AG04449 (cell line): ENCODE measurements around the gene ZNF471.

Experiments used
- CTCF ChIA-PET: fragments of 350-600 bp; formaldehyde crosslinking; extraction: SDS; loops from one replicate; lab custom pipeline; 2021; ENCODE audit warnings: antibody characterized with exemption; lab: Yijun Ruan, JAX
- POLR2A ChIA-PET: fragments of 400-600, 350-600 bp; formaldehyde crosslinking; extraction: SDS; loops from one replicate; lab custom pipeline; 2020; ENCODE audit warnings: antibody characterized with exemption, inconsistent platforms; lab: Yijun Ruan, JAX
- DNase-seq: peaks from one replicate; pipeline ENCODE4 v3.0.0-alpha.2; 2010; ENCODE audit warnings: low read depth, low spot score
- H3K4me3 ChIP-seq: 2 replicates; pipeline ENCODE4 v1.5.1; 2011; ENCODE audit warnings: low read depth, mild to moderate bottlenecking, control low read depth, low read length
- TF ChIP-seq, protein P1 (sequence below): IDR thresholded peaks from one replicate; pipeline ENCODE4 v1.5.1; 2011; ENCODE audit warnings: mild to moderate bottlenecking, moderate library complexity, low read length, control low read depth, inconsistent platforms; ENCODE audit not compliant: insufficient read depth; ENCODE audit errors: missing control alignments

Gene ZNF471

DNA sequence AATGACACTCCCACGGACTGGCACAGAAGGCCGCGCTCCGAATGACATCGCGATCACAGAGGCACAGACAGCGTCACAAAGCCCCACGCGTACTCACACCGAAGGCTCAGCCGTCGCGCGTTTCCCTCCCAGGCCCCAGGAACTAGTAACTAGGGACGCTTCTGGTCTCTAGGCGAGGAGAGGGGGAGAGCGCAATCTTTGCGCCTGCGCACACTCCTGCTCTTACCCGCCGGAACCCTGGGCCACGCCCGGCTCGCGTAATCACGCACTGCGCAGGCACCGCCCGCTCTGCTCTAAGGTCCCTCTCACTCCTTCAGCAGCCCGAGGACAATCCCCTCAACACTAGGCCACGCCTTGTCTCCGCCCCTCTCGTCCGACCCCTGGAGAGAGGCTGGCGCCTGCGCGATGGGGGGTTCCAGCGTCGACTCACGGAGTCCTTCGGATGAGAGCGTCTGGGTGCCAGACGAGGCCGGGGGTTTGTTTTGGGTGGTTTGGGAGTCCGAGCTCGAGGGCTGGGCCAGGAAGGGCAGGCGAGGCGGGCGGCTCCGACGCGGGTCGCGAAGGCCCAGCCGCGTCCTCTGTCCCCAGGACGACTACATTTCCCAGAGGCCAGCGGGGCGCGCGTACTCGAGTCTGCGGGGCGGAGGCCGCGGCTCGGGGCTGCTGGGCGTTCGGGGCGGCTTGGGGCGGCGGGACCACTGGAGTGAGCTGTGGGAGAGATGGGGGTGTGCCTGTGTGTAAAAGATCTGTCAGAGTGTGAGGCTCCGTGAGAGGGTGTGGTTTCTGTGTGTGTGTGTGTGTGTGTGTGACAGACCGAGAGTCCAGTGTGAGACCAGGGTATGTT lies at the start of gene ZNF471:
ZNF471 (plus strand) TSS at position 410 of the 844 bp plus-strand sequence. CDS start 3,717 bp downstream, outside the sequence.
- peak within 1 kb of the TSS; percentile 84 for H3K4me3 ChIP-seq
- TF ChIP-seq, protein P1, sequence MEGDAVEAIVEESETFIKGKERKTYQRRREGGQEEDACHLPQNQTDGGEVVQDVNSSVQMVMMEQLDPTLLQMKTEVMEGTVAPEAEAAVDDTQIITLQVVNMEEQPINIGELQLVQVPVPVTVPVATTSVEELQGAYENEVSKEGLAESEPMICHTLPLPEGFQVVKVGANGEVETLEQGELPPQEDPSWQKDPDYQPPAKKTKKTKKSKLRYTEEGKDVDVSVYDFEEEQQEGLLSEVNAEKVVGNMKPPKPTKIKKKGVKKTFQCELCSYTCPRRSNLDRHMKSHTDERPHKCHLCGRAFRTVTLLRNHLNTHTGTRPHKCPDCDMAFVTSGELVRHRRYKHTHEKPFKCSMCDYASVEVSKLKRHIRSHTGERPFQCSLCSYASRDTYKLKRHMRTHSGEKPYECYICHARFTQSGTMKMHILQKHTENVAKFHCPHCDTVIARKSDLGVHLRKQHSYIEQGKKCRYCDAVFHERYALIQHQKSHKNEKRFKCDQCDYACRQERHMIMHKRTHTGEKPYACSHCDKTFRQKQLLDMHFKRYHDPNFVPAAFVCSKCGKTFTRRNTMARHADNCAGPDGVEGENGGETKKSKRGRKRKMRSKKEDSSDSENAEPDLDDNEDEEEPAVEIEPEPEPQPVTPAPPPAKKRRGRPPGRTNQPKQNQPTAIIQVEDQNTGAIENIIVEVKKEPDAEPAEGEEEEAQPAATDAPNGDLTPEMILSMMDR = no peak
- CTCF ChIA-PET = no interaction called here
- peak; percentile 87 for DNase-seq
- POLR2A ChIA-PET = no interaction called here

DNA sequence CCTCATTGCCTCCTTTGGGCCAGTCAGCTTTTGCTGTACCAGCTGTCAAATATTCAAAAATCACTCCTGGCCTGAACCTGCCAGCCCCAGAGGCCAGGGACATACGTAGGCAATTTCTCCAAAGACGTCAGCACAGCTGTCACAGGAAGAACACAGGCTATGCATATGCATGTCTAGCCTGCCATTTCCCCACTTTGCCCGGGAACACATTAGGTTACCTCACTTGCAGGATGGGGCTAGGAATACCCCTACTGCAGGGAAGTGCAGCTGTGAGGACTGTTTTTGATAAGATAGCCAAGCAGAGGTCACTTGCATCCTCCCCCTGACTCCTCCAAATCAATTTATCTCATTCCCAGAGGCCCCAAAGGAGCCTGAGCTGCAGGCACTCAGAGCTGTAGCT lies 33.3 kb upstream of the ZNF471 start:
- no peak for DNase-seq
- POLR2A ChIA-PET = no interaction called here
- no peak overlapping the region for H3K4me3 ChIP-seq
- CTCF ChIA-PET = no interaction called here
- TF ChIP-seq, protein P1 = no peak

DNA sequence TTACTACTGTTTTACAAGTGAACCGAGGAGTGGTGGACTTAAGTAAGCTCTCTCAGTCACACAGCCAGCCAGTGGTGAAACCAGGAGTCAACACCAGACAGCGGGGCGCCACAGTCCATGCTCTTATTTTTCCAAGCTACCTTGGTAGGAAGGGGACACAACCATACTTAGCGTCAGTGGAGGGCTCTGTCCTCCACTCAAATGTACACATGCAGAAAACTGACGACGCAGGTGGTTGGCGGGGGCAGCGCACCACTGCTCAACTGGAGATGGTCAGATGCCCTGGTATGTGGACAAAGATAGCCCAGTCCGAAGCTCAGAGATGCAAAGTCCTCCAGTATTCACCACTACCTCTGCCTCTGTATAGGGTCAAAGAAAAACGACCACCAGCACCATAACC lies 31.6 kb upstream of the ZNF471 start:
- no peak for DNase-seq
- ChIA-PET CTCF (no interaction called here), POLR2A (interaction anchor here (0.8 kb wide), 1 partner anchor 11 kb away, joined by 3 read pairs; no protein-coding TSS in a partner anchor)
- peak overlapping the region; percentile 94 for H3K4me3 ChIP-seq
- TF ChIP-seq, protein P1 = no peak

DNA sequence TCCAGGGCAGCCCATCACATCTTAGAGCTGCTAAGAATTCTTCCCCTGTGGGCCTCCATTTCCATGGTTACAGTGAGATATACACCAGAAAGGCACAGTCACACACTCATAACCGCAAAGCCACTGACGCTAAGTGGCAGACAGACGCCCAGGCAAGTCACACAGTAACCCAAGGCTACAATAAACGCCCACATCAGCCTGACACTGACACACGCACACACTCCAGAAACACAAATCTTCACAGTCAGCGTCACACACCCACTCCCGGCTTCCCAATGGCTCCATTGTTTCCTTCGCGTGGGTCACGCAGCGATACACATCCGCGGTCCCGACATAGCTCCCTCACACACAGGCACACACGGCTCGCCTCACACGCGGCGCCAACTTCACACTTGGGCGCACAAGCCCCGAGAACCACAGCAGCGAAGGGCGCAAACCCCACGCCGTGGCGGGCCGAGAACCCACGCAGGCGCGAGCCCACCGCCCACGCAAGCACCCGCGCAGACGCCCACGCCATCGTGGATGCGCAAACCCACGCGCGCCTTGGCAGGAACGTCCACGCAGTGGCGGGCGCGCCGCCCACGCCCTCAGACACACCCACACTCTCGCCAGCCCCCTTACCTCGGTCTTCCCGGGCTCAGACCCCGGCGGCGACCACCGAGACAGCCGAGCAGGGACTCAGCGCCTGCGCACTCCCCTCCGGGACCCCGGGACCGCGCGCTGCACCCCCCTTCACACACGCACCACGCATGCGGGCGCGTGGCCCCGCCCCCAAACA lies 30.8 kb upstream of the ZNF471 start, which contains the start of gene ZNF667:
ZNF667 (minus strand) TSS at position 695 of the 778 bp plus-strand sequence. CDS start 14,975 bp downstream, outside the sequence.
- CTCF ChIA-PET = no interaction called here
- POLR2A ChIA-PET = interaction anchor here (0.8 kb wide), 1 partner anchor 11 kb away, joined by 3 read pairs; no protein-coding TSS in a partner anchor
- H3K4me3 ChIP-seq = peak within 1 kb of the TSS; percentile 94
- DNase-seq = peak; percentile 3
- TF ChIP-seq, protein P1 = no peak

DNA sequence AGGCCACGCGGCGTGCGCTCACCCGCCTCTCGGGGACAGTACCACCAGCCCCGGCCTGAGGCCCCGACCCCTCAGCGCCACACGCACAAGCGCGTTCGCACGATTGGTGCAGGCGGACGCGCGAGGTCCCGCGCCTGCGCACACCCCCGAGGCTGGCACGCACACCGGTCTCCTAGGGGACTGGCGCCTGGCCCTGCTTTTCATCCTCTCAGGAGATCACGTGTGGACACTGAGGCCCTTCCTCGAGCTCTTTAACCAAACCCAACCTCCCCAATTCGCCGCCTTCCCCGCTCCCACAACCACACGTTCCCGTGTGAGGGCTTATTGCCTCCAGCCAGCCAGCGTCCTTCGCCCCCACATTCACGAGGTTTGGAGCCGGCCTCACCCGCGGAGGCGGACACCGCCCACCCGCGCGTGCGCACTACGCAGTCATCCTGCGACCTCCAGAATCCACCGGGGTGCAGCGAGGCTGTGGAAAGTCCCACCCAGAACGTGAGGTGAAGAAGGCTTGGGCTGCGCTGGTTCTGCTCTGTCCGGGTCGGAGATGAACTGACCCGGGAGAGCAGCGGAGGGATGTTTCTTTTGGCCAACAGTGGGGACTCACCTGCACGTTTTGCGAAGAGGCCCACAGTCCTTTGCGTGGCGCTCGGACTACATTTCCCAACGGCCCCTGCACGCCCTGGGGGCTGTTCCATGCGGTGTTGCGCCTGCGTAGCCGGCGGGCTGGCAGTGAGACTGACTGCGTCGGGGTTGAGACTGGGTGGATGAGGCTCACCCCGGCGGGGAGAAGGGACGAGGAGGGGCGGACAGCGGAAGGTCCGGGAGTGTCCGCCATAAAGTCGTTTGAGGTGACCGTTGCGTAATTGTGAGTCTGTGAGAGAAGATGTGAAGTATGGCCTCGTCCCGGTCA lies 30.0 kb upstream of the ZNF471 start:
- peak; percentile 57 for DNase-seq
- TF ChIP-seq, protein P1 = no peak
- peak overlapping the region; percentile 94 for H3K4me3 ChIP-seq
- CTCF ChIA-PET = no interaction called here
- POLR2A ChIA-PET = no interaction called here
